CD4-positive, alpha-beta T cell (primary cell): ENCODE results near the gene EMC9. TPM values are rescaled to one million over a fixed set of nuclear protein-coding genes. Genes with fewer than 3 reads are reported as not detected.

ENCODE experiments used
- ATAC-seq: fragments of 200-7000 bp; cut with Tn5 transposase; one replicate; pipeline ENCODE4 v1.10.0; 2022; ENCODE audit warnings: mild to moderate bottlenecking; ENCODE audit not compliant: poor library complexity
- CTCF ChIA-PET: fragments of 350-600 bp; sonication (Branson Sonifier 250); formaldehyde crosslinking; loops from one replicate; lab custom pipeline; 2021; ENCODE audit warnings: antibody characterized with exemption, inconsistent platforms; lab: Charles Lee
- POLR2A ChIA-PET: fragments of 350-600 bp; sonication (Branson Sonifier 250); formaldehyde crosslinking; loops from one replicate; lab custom pipeline; 2021; ENCODE audit warnings: antibody characterized with exemption, inconsistent platforms; lab: Charles Lee
- DNase-seq, 14 experiments: peaks; one replicate each; pipeline ENCODE4 v3.0.0-alpha.2; 2013 to 2020; ENCODE audit warnings: mixed read lengths in 2 of 14
- H3K27ac ChIP-seq, 2 donors: one replicate each; pipeline versions ENCODE4 v1.5.1 to v1.7.0; 2013; ENCODE audit warnings: low read length in 2 of 2, low read depth in 1 of 2, mild to moderate bottlenecking in 1 of 2
- H3K27me3 ChIP-seq, 2 experiments: 1 replicate in 1 of 2; 2 replicates in 1 of 2; pipeline versions ENCODE4 v1.6.1 to v1.7.0; 2013; ENCODE audit warnings: low read length in 2 of 2, control low read depth in 1 of 2, mild to moderate bottlenecking in 1 of 2, moderate library complexity in 1 of 2; ENCODE audit not compliant: insufficient read depth in 2 of 2, control insufficient read depth in 1 of 2
- H3K36me3 ChIP-seq: one replicate; pipeline ENCODE4 v1.6.1; 2013; ENCODE audit warnings: low read length, control low read depth; ENCODE audit not compliant: insufficient read depth
- H3K4me1 ChIP-seq: one replicate; pipeline ENCODE4 v1.6.1; 2013; ENCODE audit warnings: low read length, control low read depth; ENCODE audit not compliant: insufficient read depth
- H3K4me3 ChIP-seq: one replicate; pipeline ENCODE4 v1.5.1; 2013; ENCODE audit warnings: mild to moderate bottlenecking, low read length, moderate library complexity
- H3K9me3 ChIP-seq, 2 experiments: 1 replicate in 1 of 2; 2 replicates in 1 of 2; pipeline versions ENCODE4 v1.6.1 to v1.7.0; 2013; ENCODE audit warnings: low read length in 2 of 2, mild to moderate bottlenecking in 2 of 2, control low read depth in 1 of 2, moderate library complexity in 1 of 2; ENCODE audit not compliant: control insufficient read depth in 1 of 2, insufficient read depth in 1 of 2
- H3K27ac Mint-ChIP-seq: one replicate; pipeline ENCODE4 v1.8.0; 2020; ENCODE audit warnings: mixed read lengths
- H3K27me3 Mint-ChIP-seq: one replicate; pipeline ENCODE4 v1.8.0; 2021; ENCODE audit warnings: mixed read lengths
- H3K36me3 Mint-ChIP-seq: one replicate; pipeline ENCODE4 v1.8.0; 2021; ENCODE audit warnings: low read depth, mixed read lengths
- H3K4me1 Mint-ChIP-seq: one replicate; pipeline ENCODE4 v1.8.0; 2021; ENCODE audit warnings: low read depth, mixed read lengths
- H3K4me3 Mint-ChIP-seq: one replicate; pipeline ENCODE4 v1.8.0; 2020; ENCODE audit warnings: mild to moderate bottlenecking, mixed read lengths
- H3K9me3 Mint-ChIP-seq: one replicate; pipeline ENCODE4 v1.8.0; 2020; ENCODE audit warnings: mixed read lengths
- intact Hi-C, 2 experiments: fragments of 100-400 bp; cut with DNase I in 1 of 2; cut with micrococcal nuclease in 1 of 2; formaldehyde crosslinking; loops; one replicate each; pipeline versions ENCODE4 v1.15.1 to v1.9.0; 2023 to 2025; cut with DNase I, micrococcal nuclease
- total RNA-seq, 174 experiments: library from RNA in 2 of 174; stranded (reverse) in 2 of 174; gene quantifications; one replicate each; pipeline ENCODE4 v1.2.3 and lab custom pipeline; 2021 to 2026
- TF ChIP-seq, protein P1 (sequence below): fragments of 200-600 bp; IDR thresholded peaks from one replicate; pipeline ENCODE4 v1.8.0; 2022; ENCODE audit warnings: antibody characterized with exemption, mild to moderate bottlenecking

The EMC9 gene
- total RNA-seq, 2 experiments from 2014 or later = 11.8 to 13.1 TPM

GRCh38 chr14:24127673-24128072 lies 13.7 kb downstream of the EMC9 start:
- Mint-ChIP-seq H3K9me3 (no peaks in the 10 kb centered on the region), H3K27ac (no peak overlapping the region), H3K27me3 (no peaks in the 10 kb centered on the region), H3K4me1 (peaks cover 16% of the 10 kb centered on the region), H3K36me3 (peaks cover 26% of the 10 kb centered on the region), H3K4me3 (no peak overlapping the region)
- ChIA-PET POLR2A (interaction anchor here (1.8 to 6.2 kb wide), 3 partner anchors 8 to 19 kb away, joined by 6 to 33 read pairs (median 6); partner anchors contain the start of genes DCAF11, NRL and PSME1), CTCF (interaction anchor here (2.8 kb wide), 1 partner anchor 19 kb away, joined by 11 read pairs; no protein-coding TSS in a partner anchor)
- intact Hi-C loops = no loop called here
- no peak overlapping the region for H3K4me3 ChIP-seq
- H3K4me1 ChIP-seq = peaks cover 13% of the 10 kb centered on the region
- H3K27me3 ChIP-seq = no peaks in the 10 kb centered on the region
- TF ChIP-seq, protein P1, sequence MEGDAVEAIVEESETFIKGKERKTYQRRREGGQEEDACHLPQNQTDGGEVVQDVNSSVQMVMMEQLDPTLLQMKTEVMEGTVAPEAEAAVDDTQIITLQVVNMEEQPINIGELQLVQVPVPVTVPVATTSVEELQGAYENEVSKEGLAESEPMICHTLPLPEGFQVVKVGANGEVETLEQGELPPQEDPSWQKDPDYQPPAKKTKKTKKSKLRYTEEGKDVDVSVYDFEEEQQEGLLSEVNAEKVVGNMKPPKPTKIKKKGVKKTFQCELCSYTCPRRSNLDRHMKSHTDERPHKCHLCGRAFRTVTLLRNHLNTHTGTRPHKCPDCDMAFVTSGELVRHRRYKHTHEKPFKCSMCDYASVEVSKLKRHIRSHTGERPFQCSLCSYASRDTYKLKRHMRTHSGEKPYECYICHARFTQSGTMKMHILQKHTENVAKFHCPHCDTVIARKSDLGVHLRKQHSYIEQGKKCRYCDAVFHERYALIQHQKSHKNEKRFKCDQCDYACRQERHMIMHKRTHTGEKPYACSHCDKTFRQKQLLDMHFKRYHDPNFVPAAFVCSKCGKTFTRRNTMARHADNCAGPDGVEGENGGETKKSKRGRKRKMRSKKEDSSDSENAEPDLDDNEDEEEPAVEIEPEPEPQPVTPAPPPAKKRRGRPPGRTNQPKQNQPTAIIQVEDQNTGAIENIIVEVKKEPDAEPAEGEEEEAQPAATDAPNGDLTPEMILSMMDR = no peak
- no peak for ATAC-seq
- no peak for DNase-seq
- no peaks in the 10 kb centered on the region for H3K9me3 ChIP-seq
- H3K27ac ChIP-seq = no peak overlapping the region
- peaks cover 18% of the 10 kb centered on the region for H3K36me3 ChIP-seq

- Mint-ChIP-seq H3K27me3 (no peaks in the 10 kb centered on the region), H3K36me3 (peaks cover 33% of the 10 kb centered on the region), H3K9me3 (no peaks in the 10 kb centered on the region), H3K4me3 (no peak overlapping the region), H3K4me1 (peaks cover 8% of the 10 kb centered on the region), H3K27ac (no peak overlapping the region)
- Histone ChIP-seq H3K9me3 (no peaks in the 10 kb centered on the region), H3K4me3 (no peak overlapping the region), H3K4me1 (peaks cover 6% of the 10 kb centered on the region), H3K36me3 (peaks cover 23% of the 10 kb centered on the region), H3K27ac (no peak overlapping the region), H3K27me3 (no peaks in the 10 kb centered on the region)
- intact Hi-C loops = no loop called here
- CTCF ChIA-PET = interaction anchor here (2.8 kb wide), 1 partner anchor 18 kb away, joined by 11 read pairs; no protein-coding TSS in a partner anchor
- no peak for DNase-seq
- TF ChIP-seq, protein P1 = no peak
- no peak for ATAC-seq
- POLR2A ChIA-PET = interaction anchor here (1.8 to 6.2 kb wide), 3 partner anchors 9 to 18 kb away, joined by 6 to 33 read pairs (median 6); partner anchors contain the start of genes DCAF11, NRL and PSME1
Measured at GRCh38 chr14:24126939-24127338, 14.5 kb downstream of the EMC9 start.

GRCh38 chr14:24123424-24124417 lies 17.7 kb downstream of the EMC9 start:
- Histone ChIP-seq H3K36me3 (peaks cover 53% of the 10 kb centered on the region), H3K27ac (no peak overlapping the region)
- TF ChIP-seq, protein P1 = no peak

More at GRCh38 chr14:24123424-24124417, 17.7 kb downstream of the EMC9 start:
- H3K27me3 Mint-ChIP-seq = no peaks in the 10 kb centered on the region
- ChIA-PET CTCF (no interaction called here), POLR2A (interaction anchor here (1.1 to 6.2 kb wide), 3 partner anchors 9 to 37 kb away, joined by 4 to 33 read pairs (median 6); partner anchors contain the start of genes DCAF11, IRF9, NRL and PSME1)
- no peak overlapping the region for H3K27ac Mint-ChIP-seq
- H3K4me3 ChIP-seq = no peak overlapping the region
- peaks cover 62% of the 10 kb centered on the region for H3K36me3 Mint-ChIP-seq
- H3K4me1 ChIP-seq = peaks cover 2% of the 10 kb centered on the region
- intact Hi-C loops = no loop called here
- ATAC-seq (no peak), DNase-seq (no peak)
- no peak overlapping the region for H3K4me3 Mint-ChIP-seq
- H3K9me3 Mint-ChIP-seq = no peaks in the 10 kb centered on the region
- H3K4me1 Mint-ChIP-seq = peaks cover 6% of the 10 kb centered on the region
- H3K9me3 ChIP-seq = no peaks in the 10 kb centered on the region
- H3K27me3 ChIP-seq = no peaks in the 10 kb centered on the region
